Measurements from ENCODE around the gene HSBP1L1. TPM values are rescaled to one million over a fixed set of nuclear protein-coding genes. Genes with fewer than 3 reads are reported as not detected.

HSBP1L1 gene
- total and polyA plus RNA-seq, 2 of the 8 experiments (the other 6 are each of a cell fraction or from before 2014, with no cell fraction given): 1.0 to 1.3 TPM

GRCh38 chr18:79961527-79962291, 2.7 kb upstream of the HSBP1L1 start:
- no peak overlapping the region for H2AFZ ChIP-seq (ENCODE audit: low read length)
- POLR2A ChIA-PET (ENCODE audit: partially characterized antibody): interaction anchor here (1.3 to 1.6 kb wide), 2 partner anchors 11 to 21 kb away, joined by 3 to 5 read pairs; no protein-coding TSS in a partner anchor

More at GRCh38 chr18:79961527-79962291, 2.7 kb upstream of the HSBP1L1 start:
- Histone ChIP-seq H3K4me2 (ENCODE audit: insufficient read depth in 1 of 2, low read depth in 2 of 2, low read length in 2 of 2) (no peak overlapping the region), H3K36me3 (ENCODE audit: control insufficient read depth in 2 of 4, insufficient read depth in 4 of 4, low read length in 3 of 4) (no peaks in the 10 kb centered on the region), H3K79me2 (ENCODE audit: control insufficient read depth in 1 of 2, insufficient read depth in 2 of 2, low read length in 2 of 2) (no peaks in the 10 kb centered on the region), H3K56ac (replicated peaks; ENCODE audit: insufficient read length, low read depth, low read length) (no peak overlapping the region), H3K4me3 (ENCODE audit: extremely low read depth in 1 of 4, insufficient read depth in 2 of 4, low read depth in 3 of 4, low read length in 4 of 4) (no peak overlapping the region), H3K79me1 (ENCODE audit: low read depth, low read length) (no peaks in the 10 kb centered on the region), H3K27me3 (replicated peaks in 1 of 4; ENCODE audit: control insufficient read depth in 3 of 4, extremely low read depth in 1 of 4, insufficient read depth in 3 of 4, low read length in 3 of 4) (peaks cover 3 to 55% (median 45%) of the 10 kb centered on the region in 4 experiments), H3K23me2 (ENCODE audit: low read depth, low read length) (peaks cover 2% of the 10 kb centered on the region; the same call in 1 of the 2 replicates), H3K14ac (ENCODE audit: insufficient read length) (no peak overlapping the region), H3K18ac (ENCODE audit: extremely low read depth, low read length) (no peak overlapping the region; the same call in 1 of the 2 replicates), H2BK5ac (ENCODE audit: low read depth, low read length) (no peak overlapping the region), H3K4me1 (replicated peaks in 1 of 4; ENCODE audit: control insufficient read depth in 3 of 4, insufficient read depth in 4 of 4, low read length in 3 of 4) (peaks cover 2 to 25% (median 22%) of the 10 kb centered on the region in 4 experiments; a peak in 6 of 7 replicates), H4K91ac (replicated peaks; ENCODE audit: insufficient read length, low read length) (no peak overlapping the region), H2BK120ac (replicated peaks; ENCODE audit: low read depth, low read length) (no peak overlapping the region), H3K4ac (replicated peaks; ENCODE audit: insufficient read length, low read depth, low read length) (peak overlapping the region; percentile 60), H4K8ac (ENCODE audit: extremely low read depth, insufficient read depth, low read length) (0 out of 2 replicates have a peak overlapping the region, but pooled peaks have one; percentile 3), H2AK5ac (ENCODE audit: low read depth, low read length) (no peak overlapping the region), H3K9ac (replicated peaks in 1 of 4; ENCODE audit: extremely low read depth in 1 of 4, low read depth in 3 of 4, low read length in 3 of 4) (no peak overlapping the region; a peak in 1 of 7 replicates), H3K23ac (ENCODE audit: insufficient read length) (no peak overlapping the region), H2BK20ac (ENCODE audit: low read length) (no peak overlapping the region), H4K20me1 (replicated peaks in 1 of 2; ENCODE audit: control insufficient read depth in 1 of 2, insufficient read depth in 2 of 2, low read length in 2 of 2) (peaks cover 2 to 10% of the 10 kb centered on the region in 2 experiments), H3K27ac (ENCODE audit: low read depth, low read length) (no peak overlapping the region), H2BK12ac (ENCODE audit: low read depth, low read length) (peak overlapping the region; percentile 43; the same call in 1 of the 2 replicates), H2BK15ac (ENCODE audit: low read length) (no peak overlapping the region), H4K5ac (ENCODE audit: insufficient read length, low read depth, low read length) (no peak overlapping the region), H3K9me3 (ENCODE audit: insufficient read depth in 2 of 2, low read depth in 1 of 2, low read length in 1 of 2) (no peaks in the 10 kb centered on the region)
- peak; percentile 6 for TF ChIP-seq KDM4A (IDR thresholded peaks at IDR 0.05; ENCODE audit: low read depth, low read length, severe bottlenecking)
- TF ChIP-seq CTBP2 (IDR thresholded peaks at IDR 0.05; ENCODE audit: borderline replicate concordance, insufficient read depth, insufficient read length, low read length): no peak
- CTCF ChIA-PET (ENCODE audit: partially characterized antibody): interaction anchor here (0.5 to 3.0 kb wide), 14 partner anchors 10 to 242 kb away, joined by 3 to 17 read pairs (median 3); partner anchors contain the start of gene SLC66A2
- 84% methylated on average over 29 of the region's 29 CpGs; no CpG with 5 or more reads in 1 of the 2 experiments for WGBS, 2 experiments (ENCODE audit: extremely low coverage in 1 of 2, insufficient coverage in 1 of 2, insufficient read length in 1 of 2, insufficient replicate concordance in 2 of 2, low coverage in 1 of 2, low lambda C conversion rate in 2 of 2, missing lambda C conversion rate in 1 of 2)
- no peak for FAIRE-seq
- DNase-seq (ENCODE audit: low read depth in 1 of 2, low spot score in 2 of 2): no peak
